Hepatocyte (in vitro differentiated cells): Measurements from ENCODE around the gene NMNAT3. TPM values are rescaled to one million over a fixed set of nuclear protein-coding genes. Genes with fewer than 3 reads are reported as not detected.

ENCODE experiments used
- DNase-seq: peaks from one replicate; pipeline ENCODE4 v3.0.0-alpha.2; 2016; ENCODE audit warnings: low spot score
- H2AFZ ChIP-seq: fragments of 200-600 bp; sonication (generic); 2 replicates; pipeline ENCODE4 v1.6.0; 2016; ENCODE audit warnings: antibody characterized with exemption, mild to moderate bottlenecking
- H3K27ac ChIP-seq: fragments of 200-600 bp; sonication (generic); 2 replicates; pipeline ENCODE4 v1.5.1; 2016; ENCODE audit warnings: mild to moderate bottlenecking
- H3K27me3 ChIP-seq: fragments of 200-600 bp; sonication (generic); 2 replicates; pipeline ENCODE4 v1.6.1; 2016
- H3K36me3 ChIP-seq: fragments of 200-600 bp; sonication (generic); replicated peaks from 2 replicates; pipeline ENCODE4 v1.5.1; 2016; ENCODE audit warnings: low read depth; ENCODE audit not compliant: insufficient read depth
- H3K4me1 ChIP-seq: fragments of 200-600 bp; sonication (generic); 2 replicates; pipeline ENCODE4 v1.5.1; 2016; ENCODE audit warnings: mild to moderate bottlenecking, moderate library complexity; ENCODE audit not compliant: insufficient read depth
- H3K4me2 ChIP-seq: fragments of 200-600 bp; sonication (generic); 2 replicates; pipeline ENCODE4 v1.6.0; 2016
- H3K4me3 ChIP-seq: fragments of 200-600 bp; sonication (generic); 2 replicates; pipeline ENCODE4 v1.5.1; 2016; ENCODE audit warnings: mild to moderate bottlenecking
- H3K79me2 ChIP-seq: fragments of 200-600 bp; sonication (generic); 2 replicates; pipeline ENCODE4 v1.6.0; 2017; ENCODE audit warnings: mild to moderate bottlenecking
- H3K9me2 ChIP-seq: fragments of 200-600 bp; sonication (generic); replicated peaks from 2 replicates; pipeline ENCODE4 v1.6.0; 2017; ENCODE audit warnings: mild to moderate bottlenecking; ENCODE audit not compliant: insufficient read depth
- H3K9me3 ChIP-seq: fragments of 200-600 bp; sonication (generic); 2 replicates; pipeline ENCODE4 v1.5.1; 2016; ENCODE audit warnings: low read depth, mild to moderate bottlenecking
- H4K20me1 ChIP-seq: fragments of 200-600 bp; sonication (generic); 2 replicates; pipeline ENCODE4 v1.6.0; 2016; ENCODE audit warnings: mild to moderate bottlenecking; ENCODE audit not compliant: insufficient read depth, poor library complexity, severe bottlenecking
- CTCF ChIP-seq: fragments of 200-600 bp; sonication (generic); IDR thresholded peaks from 2 replicates; pipeline ENCODE4 v1.5.1; 2016; ENCODE audit warnings: antibody characterized with exemption, mild to moderate bottlenecking; ENCODE audit not compliant: poor library complexity
- EZH2 ChIP-seq: fragments of 200-600 bp; sonication (generic); IDR thresholded peaks from 2 replicates; pipeline ENCODE4 v1.6.1; 2016; ENCODE audit warnings: antibody characterized with exemption, mild to moderate bottlenecking, borderline replicate concordance
- EZH2phosphoT487 ChIP-seq: fragments of 200-600 bp; sonication (generic); IDR thresholded peaks from one replicate; pipeline ENCODE4 v1.6.1; 2018; ENCODE audit warnings: antibody characterized with exemption, mild to moderate bottlenecking, low read depth, moderate library complexity; ENCODE audit not compliant: unreplicated experiment, severe bottlenecking
- WGBS: methylation state at CpG from one replicate; pipeline ENCODE4 v1.1.6; 2016; ENCODE audit warnings: low lambda C conversion rate; ENCODE audit errors: missing lambda C conversion rate; 5-methylcytosine and 5-hydroxymethylcytosine counted together
- polyA plus RNA-seq: library from polyadenylated mRNA; unstranded; fragments of >200 nt; fragmentation: Nextera tagmentation; extraction: Ambion mirVana; gene quantifications from 2 replicates; pipeline ENCODE4 v1.2.1, GENCODE V29; 2016
- total RNA-seq: library from RNA; depleted of rRNA; stranded (reverse); fragments of >200 nt; gene quantifications from 2 replicates; pipeline ENCODE4 v1.2.3, GENCODE V29; 2014

Gene NMNAT3
- total and polyA plus RNA-seq, 2 experiments from 2014 or later, result 4.7 to 8.3 TPM

GRCh38 chr3:139695007-139695406 is 17.2 kb upstream of the NMNAT3 start:
- H2AFZ ChIP-seq, result no peak overlapping the region
- no peak overlapping the region for H3K4me3 ChIP-seq
- no peaks in the 10 kb centered on the region for H3K27me3 ChIP-seq
- DNase-seq, result no peak
- no peak overlapping the region for H3K4me2 ChIP-seq
- H3K9me3 ChIP-seq, result no peaks in the 10 kb centered on the region
- no peaks in the 10 kb centered on the region for H3K36me3 ChIP-seq
- no peaks in the 10 kb centered on the region for H3K79me2 ChIP-seq
- H4K20me1 ChIP-seq, result no peaks in the 10 kb centered on the region
- TF ChIP-seq EZH2, result no peak
- no peak for TF ChIP-seq CTCF
- no peak for TF ChIP-seq EZH2phosphoT487
- no peak overlapping the region for H3K27ac ChIP-seq
- no peaks in the 10 kb centered on the region for H3K4me1 ChIP-seq
- 84% methylated on average over 3 of the region's 3 CpGs for WGBS
- H3K9me2 ChIP-seq, result no peaks in the 10 kb centered on the region

GRCh38 chr3:139694542-139694941 is 16.8 kb upstream of the NMNAT3 start:
- Histone ChIP-seq H3K9me3 (no peaks in the 10 kb centered on the region), H3K27ac (no peak overlapping the region), H3K79me2 (no peaks in the 10 kb centered on the region), H3K27me3 (no peaks in the 10 kb centered on the region), H4K20me1 (no peaks in the 10 kb centered on the region), H3K36me3 (no peaks in the 10 kb centered on the region), H3K4me2 (no peak overlapping the region), H3K4me3 (no peak overlapping the region), H2AFZ (no peak overlapping the region), H3K4me1 (no peaks in the 10 kb centered on the region), H3K9me2 (no peaks in the 10 kb centered on the region)
- DNase-seq, result no peak
- WGBS, result 84% methylated on average over 1 of the region's 1 CpG
- no peak for TF ChIP-seq EZH2phosphoT487
- no peak for TF ChIP-seq EZH2
- TF ChIP-seq CTCF, result no peak

GRCh38 chr3:139691619-139692018 is 13.8 kb upstream of the NMNAT3 start:
- TF ChIP-seq CTCF (no peak), EZH2 (no peak), EZH2phosphoT487 (no peak)
- H4K20me1 ChIP-seq, result no peaks in the 10 kb centered on the region
- H3K27ac ChIP-seq, result no peak overlapping the region
- peaks cover 6% of the 10 kb centered on the region for H3K27me3 ChIP-seq
- DNase-seq, result no peak
- H3K9me2 ChIP-seq, result no peaks in the 10 kb centered on the region
- H3K9me3 ChIP-seq, result no peaks in the 10 kb centered on the region
- H3K79me2 ChIP-seq, result no peaks in the 10 kb centered on the region
- H3K36me3 ChIP-seq, result no peaks in the 10 kb centered on the region
- no peak overlapping the region for H2AFZ ChIP-seq
- H3K4me2 ChIP-seq, result no peak overlapping the region
- no peak overlapping the region for H3K4me3 ChIP-seq
- H3K4me1 ChIP-seq, result no peaks in the 10 kb centered on the region

- no peaks in the 10 kb centered on the region for H3K9me2 ChIP-seq
- H3K79me2 ChIP-seq, result no peaks in the 10 kb centered on the region
- no peak for TF ChIP-seq EZH2
- TF ChIP-seq CTCF, result no peak
- TF ChIP-seq EZH2phosphoT487, result no peak
- WGBS, result 43% methylated on average over 7 of the region's 7 CpGs
- no peak overlapping the region for H2AFZ ChIP-seq
- H3K27me3 ChIP-seq, result peaks cover 8% of the 10 kb centered on the region
- H3K4me1 ChIP-seq, result no peaks in the 10 kb centered on the region
- no peak for DNase-seq
- no peak overlapping the region for H3K4me3 ChIP-seq
- no peaks in the 10 kb centered on the region for H3K9me3 ChIP-seq
- H3K27ac ChIP-seq, result no peak overlapping the region
- no peaks in the 10 kb centered on the region for H4K20me1 ChIP-seq
- no peak overlapping the region for H3K4me2 ChIP-seq
- no peaks in the 10 kb centered on the region for H3K36me3 ChIP-seq
Observed at GRCh38 chr3:139689708-139690228, 12.0 kb upstream of the NMNAT3 start.
